HepG2 (cell line): ENCODE results near the gene IQGAP2. TPM values are rescaled to one million over a fixed set of nuclear protein-coding genes. Genes with fewer than 3 reads are reported as not detected.

ENCODE experiments used
- E2F5 ChIP-seq: sonication (generic); formaldehyde crosslinking; conservative IDR thresholded peaks from 2 replicates; pipeline ENCODE4 v1.4.0; 2020; ENCODE audit warnings: missing genetic modification reagents
- EHMT2 ChIP-seq: fragments of 200-600 bp; sonication (generic); IDR thresholded peaks from 2 replicates; pipeline ENCODE4 v1.7.0; 2017; ENCODE audit warnings: antibody characterized with exemption, low read depth, low read length, borderline replicate concordance
- ELF1 ChIP-seq: sonication (generic); formaldehyde crosslinking; IDR thresholded peaks from 2 replicates; pipeline ENCODE4 v1.4.0; 2020; ENCODE audit warnings: missing genetic modification reagents
- EZH2 ChIP-seq: conservative IDR thresholded peaks from 2 replicates; pipeline ENCODE4 v1.6.1; 2012; ENCODE audit warnings: mild to moderate bottlenecking, low read depth, low read length, moderate library complexity
- FOSL2 ChIP-seq: sonication (generic); formaldehyde crosslinking; IDR thresholded peaks from 2 replicates; pipeline ENCODE4 v1.4.0; 2020; ENCODE audit warnings: missing genetic modification reagents
- FOXC1 ChIP-seq: sonication (generic); formaldehyde crosslinking; IDR thresholded peaks from 2 replicates; pipeline ENCODE4 v1.8.0; 2022; ENCODE audit warnings: mild to moderate bottlenecking, missing genetic modification reagents, borderline replicate concordance
- HNF1A ChIP-seq, 2 experiments: sonication (generic) in 1 of 2; formaldehyde crosslinking in 1 of 2; IDR thresholded peaks; 2 replicates each; pipeline versions ENCODE4 v1.4.0 to v1.6.1; 2016 to 2020; ENCODE audit warnings: borderline replicate concordance in 1 of 2, low read depth in 1 of 2, mild to moderate bottlenecking in 1 of 2, missing genetic modification reagents in 1 of 2
- KLF15 ChIP-seq: sonication (generic); formaldehyde crosslinking; IDR thresholded peaks from 2 replicates; pipeline ENCODE4 v1.8.1; 2023; ENCODE audit warnings: borderline replicate concordance, mild to moderate bottlenecking, inconsistent platforms, missing genetic modification reagents, mixed read lengths
- POLR2A ChIP-seq, 2 experiments: IDR thresholded peaks; 2 replicates each; pipeline ENCODE4 v1.6.1; 2011; ENCODE audit warnings: low read depth in 2 of 2, low read length in 2 of 2, mild to moderate bottlenecking in 1 of 2, moderate library complexity in 1 of 2; ENCODE audit not compliant: insufficient read depth in 1 of 2
- RAD21 ChIP-seq: fragments of 450-650 bp; formaldehyde crosslinking; IDR thresholded peaks from 2 replicates; pipeline ENCODE4 v1.5.0; 2020; ENCODE audit warnings: mild to moderate bottlenecking
- SMAD3 ChIP-seq: sonication (generic); formaldehyde crosslinking; IDR thresholded peaks from 2 replicates; pipeline ENCODE4 v1.4.0; 2020; ENCODE audit warnings: missing genetic modification reagents
- SRY ChIP-seq: sonication (generic); formaldehyde crosslinking; IDR thresholded peaks from 2 replicates; pipeline ENCODE4 v1.8.0; 2022; ENCODE audit warnings: mild to moderate bottlenecking, missing genetic modification reagents
- TBP ChIP-seq: sonication (generic); formaldehyde crosslinking; IDR thresholded peaks from 2 replicates; pipeline ENCODE4 v1.5.0; 2020; ENCODE audit warnings: missing genetic modification reagents
- ZBTB14 ChIP-seq: sonication (generic); formaldehyde crosslinking; IDR thresholded peaks from 2 replicates; pipeline ENCODE4 v1.4.0; 2020; ENCODE audit warnings: missing genetic modification reagents
- ZSCAN31 ChIP-seq: sonication (generic); formaldehyde crosslinking; IDR thresholded peaks from 2 replicates; pipeline ENCODE4 v1.5.0; 2020; ENCODE audit warnings: low read depth, mild to moderate bottlenecking, missing genetic modification reagents
- polyA plus RNA-seq, 8 experiments: library from polyadenylated mRNA; depleted of rRNA in 3 of 8; stranded (reverse) in 7 of 8; unstranded in 1 of 8; fragments of >200 nt; fragmentation: Illumina TruSeq in 4 of 8; extraction: Trizol in 4 of 8; gene quantifications; 2 replicates each; pipeline versions ENCODE4 v1.2.1 to v1.2.3, GENCODE V29; 2011 to 2016; ENCODE audit warnings: low read depth in 4 of 8, missing spikeins in 1 of 8, mixed read lengths in 1 of 8; ENCODE audit not compliant: insufficient read depth in 1 of 8
- total RNA-seq, 5 experiments: library from RNA; depleted of rRNA; stranded (reverse); fragments of >200 nt; fragmentation: Illumina TruSeq; extraction: Trizol; gene quantifications; 2 replicates each; pipeline ENCODE4 v1.2.3, GENCODE V29; 2016; ENCODE audit warnings: low read depth in 1 of 5
- TF ChIP-seq, protein P1 (sequence below): sonication (generic); formaldehyde crosslinking; IDR thresholded peaks from 2 replicates; pipeline ENCODE4 v1.4.0; 2020; ENCODE audit warnings: mild to moderate bottlenecking, missing genetic modification reagents
- TF ChIP-seq, protein P2 (sequence below): sonication (generic); formaldehyde crosslinking; IDR thresholded peaks from 2 replicates; pipeline ENCODE4 v1.4.0; 2020; ENCODE audit warnings: missing genetic modification reagents, borderline replicate concordance

Gene IQGAP2
- total and polyA plus RNA-seq, 2 of the 13 experiments (the other 11 are each of a cell fraction or from before 2014, with no cell fraction given), result 35.2 to 83.3 TPM

- TF ChIP-seq HNF1A (IDR thresholded peaks at IDR 0.05; ENCODE audit: low read depth), result peak; percentile 79
- peak; percentile 93 for TF ChIP-seq HNF1A (CRISPR knock-in tag; IDR thresholded peaks at IDR 0.05; ENCODE audit: borderline replicate concordance)
- peak; percentile 53; the same call in 1 of the 2 replicates for TF ChIP-seq ELF1 (CRISPR knock-in tag)
- TF ChIP-seq, protein P1, sequence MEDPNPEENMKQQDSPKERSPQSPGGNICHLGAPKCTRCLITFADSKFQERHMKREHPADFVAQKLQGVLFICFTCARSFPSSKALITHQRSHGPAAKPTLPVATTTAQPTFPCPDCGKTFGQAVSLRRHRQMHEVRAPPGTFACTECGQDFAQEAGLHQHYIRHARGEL (CRISPR knock-in tag), result 0 out of 2 replicates have a peak, but pooled peaks have one; percentile 78
- 0 out of 2 replicates have a peak, but pooled peaks have one; percentile 45 for TF ChIP-seq SRY (CRISPR knock-in tag)
- TF ChIP-seq FOSL2, result peak; percentile 75
- no peak for TF ChIP-seq EZH2
- TF ChIP-seq ZSCAN31, result peak; percentile 57; the same call in 1 of the 2 replicates
- no peak for TF ChIP-seq E2F5
- TF ChIP-seq FOXC1, result peak; percentile 98
- peak; percentile 62 to 64 for TF ChIP-seq POLR2A (IDR thresholded peaks at IDR 0.05; ENCODE audit: insufficient read depth in 1 of 2, low read depth in 2 of 2, low read length in 2 of 2)
- 0 out of 2 replicates have a peak, but pooled peaks have one; percentile 58 for TF ChIP-seq SMAD3
- TF ChIP-seq EHMT2, result peak; percentile 59; the same call in 1 of the 2 replicates
- no peak for TF ChIP-seq KLF15
- TF ChIP-seq ZBTB14, result no peak; the same call in 1 of the 2 replicates
- no peak for TF ChIP-seq RAD21 (CRISPR knock-in tag)
- TF ChIP-seq TBP (CRISPR knock-in tag), result no peak
- TF ChIP-seq, protein P2, sequence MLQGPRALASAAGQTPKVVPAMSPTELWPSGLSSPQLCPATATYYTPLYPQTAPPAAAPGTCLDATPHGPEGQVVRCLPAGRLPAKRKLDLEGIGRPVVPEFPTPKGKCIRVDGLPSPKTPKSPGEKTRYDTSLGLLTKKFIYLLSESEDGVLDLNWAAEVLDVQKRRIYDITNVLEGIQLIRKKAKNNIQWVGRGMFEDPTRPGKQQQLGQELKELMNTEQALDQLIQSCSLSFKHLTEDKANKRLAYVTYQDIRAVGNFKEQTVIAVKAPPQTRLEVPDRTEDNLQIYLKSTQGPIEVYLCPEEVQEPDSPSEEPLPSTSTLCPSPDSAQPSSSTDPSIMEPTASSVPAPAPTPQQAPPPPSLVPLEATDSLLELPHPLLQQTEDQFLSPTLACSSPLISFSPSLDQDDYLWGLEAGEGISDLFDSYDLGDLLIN (CRISPR knock-in tag), result no peak
Observed at GRCh38 chr5:76404223-76405211, 1.4 kb downstream of the IQGAP2 start (continued).
